ENCODE data around the gene TXNDC12. TPM values are rescaled to one million over a fixed set of nuclear protein-coding genes. Genes with fewer than 3 reads are reported as not detected.

Gene TXNDC12
- total RNA-seq, 1 experiment from 2014 or later, result 128 TPM

DNA sequence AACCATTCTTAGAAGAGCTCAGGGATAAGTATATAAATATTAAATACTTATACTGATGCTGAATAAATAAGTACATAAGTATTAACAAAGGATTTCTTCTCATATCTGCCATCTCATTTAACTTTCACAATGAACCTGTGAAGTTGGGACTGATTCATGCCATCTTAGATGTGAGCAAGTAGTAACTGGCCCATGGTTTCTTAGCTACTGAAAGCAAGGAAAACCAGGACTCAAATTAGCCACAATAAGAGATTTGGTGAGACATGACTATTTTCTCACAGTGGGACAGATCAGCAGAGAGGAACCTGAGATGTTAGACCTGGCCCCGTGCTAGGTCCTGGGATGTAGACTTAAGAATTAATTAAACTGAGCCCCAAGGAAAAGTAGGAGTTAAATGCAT lies 56.3 kb downstream of the TXNDC12 start:
- no peak for DNase-seq (ENCODE audit: low spot score)

DNA sequence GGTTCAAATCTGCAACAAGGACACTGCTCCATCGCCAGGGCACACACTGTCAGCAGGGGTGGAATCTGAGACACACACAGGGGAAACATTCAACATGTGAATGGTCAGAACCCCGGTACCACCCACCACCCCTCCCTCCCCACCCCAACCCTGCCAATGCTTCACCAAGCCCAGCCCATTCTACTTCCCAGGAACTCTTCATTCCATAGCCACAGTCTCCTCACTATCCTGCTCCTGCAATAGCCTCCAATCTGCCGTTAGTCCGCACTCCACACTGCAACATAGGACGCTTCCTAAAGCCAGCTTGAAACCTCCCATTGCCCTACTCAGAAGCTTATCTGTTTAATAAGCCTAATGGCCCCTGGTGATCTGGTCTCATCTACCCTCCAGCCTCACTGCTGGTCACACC lies 57.0 kb downstream of the TXNDC12 start:
- no peak for DNase-seq (ENCODE audit: low spot score)

- peak; percentile 32 for DNase-seq (ENCODE audit: low spot score)
Measured at GRCh38 chr1:51990478-51990965, 64.5 kb downstream of the TXNDC12 start, which contains the start of gene RAB3B. Gene RAB3B (minus strand): TSS chr1:51990700. CDS start chr1:51977117, 13,583 bp downstream.

- no peak for DNase-seq (ENCODE audit: low spot score)
Measured at GRCh38 chr1:51989582-51990477, 65.2 kb downstream of the TXNDC12 start.

DNA sequence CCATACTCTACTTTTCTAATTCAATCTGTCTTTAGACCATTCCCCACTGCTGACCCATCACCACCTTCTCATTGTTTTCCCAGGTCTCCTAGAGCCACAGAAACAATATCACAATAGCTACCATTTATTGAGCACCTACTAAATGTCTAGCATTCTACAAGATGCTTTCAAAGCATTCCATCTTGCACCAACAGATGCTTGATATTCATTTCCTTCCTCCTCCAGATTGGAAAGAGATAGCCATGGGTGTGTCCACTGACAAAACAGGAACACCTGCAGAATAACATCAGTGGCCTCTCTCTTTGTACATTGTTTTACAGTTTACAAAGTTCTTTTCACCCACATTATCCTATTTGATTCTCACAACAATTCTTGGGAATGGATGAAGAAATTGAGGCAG lies 66.7 kb downstream of the TXNDC12 start:
- no peak for DNase-seq (ENCODE audit: low spot score)

DNA sequence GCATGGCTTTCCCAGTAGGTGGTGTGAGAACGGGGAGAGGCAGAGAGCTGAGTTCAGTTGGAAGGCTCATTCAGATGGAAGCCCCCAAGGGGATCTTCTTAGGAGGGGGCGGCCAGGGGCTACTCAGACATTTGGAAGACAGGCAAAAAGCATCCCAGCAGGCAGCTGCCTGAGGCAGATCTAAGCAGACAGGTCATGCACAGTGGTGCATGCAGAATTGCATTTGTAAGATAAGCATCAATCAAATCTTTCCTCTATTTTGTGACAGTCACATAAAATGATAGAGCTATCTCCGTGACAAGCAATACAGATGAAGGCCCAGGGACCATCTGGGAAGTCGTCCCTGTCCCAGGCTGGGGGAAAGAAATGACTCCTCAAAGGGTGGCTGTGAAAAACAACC lies 68.3 kb downstream of the TXNDC12 start:
- DNase-seq (ENCODE audit: low spot score), result no peak

GRCh38 chr1:51982161-51982560 lies 72.8 kb downstream of the TXNDC12 start:
- DNase-seq (ENCODE audit: low spot score), result no peak

DNA sequence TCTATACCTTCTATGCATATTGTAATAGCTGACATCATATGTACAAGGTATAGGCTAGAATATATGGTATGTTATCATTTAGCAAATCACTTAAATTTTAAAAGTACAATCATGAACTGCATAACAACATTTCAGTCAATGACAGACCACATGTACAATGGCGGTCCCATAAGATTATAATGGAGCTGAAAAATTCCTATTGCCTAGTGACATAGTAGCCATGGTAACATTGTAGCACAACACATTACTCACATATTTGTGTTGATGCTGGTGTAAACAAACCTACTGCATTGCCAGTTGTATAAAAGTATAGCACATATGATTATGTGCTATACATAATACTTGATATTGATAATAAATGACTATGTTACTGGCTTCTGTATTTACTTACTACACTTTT lies 73.4 kb downstream of the TXNDC12 start:
- no peak for DNase-seq (ENCODE audit: low spot score)

DNA sequence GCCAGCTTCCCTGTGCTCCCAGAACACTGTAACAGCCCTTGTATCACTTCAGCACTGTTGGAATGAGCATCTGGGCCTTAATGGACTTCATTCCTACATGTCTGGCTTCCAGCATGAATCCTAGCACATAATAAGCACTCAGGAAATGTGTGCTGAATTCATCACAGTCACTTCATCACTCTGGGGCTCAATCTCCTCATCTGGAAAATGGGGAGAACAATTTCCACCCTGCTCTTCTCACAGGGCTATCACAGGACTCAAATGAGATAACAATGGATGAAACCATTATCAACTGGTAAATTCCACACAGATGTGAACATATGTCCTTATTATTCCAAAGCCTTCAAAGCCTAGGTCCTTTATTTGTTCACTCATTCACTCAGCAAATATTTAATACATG lies 76.9 kb downstream of the TXNDC12 start:
- no peak for DNase-seq (ENCODE audit: low spot score)

- DNase-seq (ENCODE audit: low spot score), result no peak
Measured at GRCh38 chr1:51976846-51977602, 78.0 kb downstream of the TXNDC12 start.

- DNase-seq (ENCODE audit: low spot score), result no peak
Measured at GRCh38 chr1:51973587-51974474, 81.2 kb downstream of the TXNDC12 start.

Other genes starting within 250 kb of the TXNDC12 start
- gene NRDC, start 176.5 kb downstream of the TXNDC12 start, total RNA-seq (2014; rRNA removed; shearing (Covaris generic)), result 77.0 and 78.8 TPM in 2 replicates
- gene RAB3B, start 64.5 kb downstream of the TXNDC12 start, total RNA-seq (2014; rRNA removed; shearing (Covaris generic)), result 0.43 and 0.54 TPM in 2 replicates
- 9.2 and 13.2 TPM in 2 replicates for gene KTI12, start 21.4 kb downstream of the TXNDC12 start, total RNA-seq (2014; rRNA removed; shearing (Covaris generic))
- 108 and 158 TPM in 2 replicates for gene BTF3L4, start 1.1 kb upstream of the TXNDC12 start, total RNA-seq (2014; rRNA removed; shearing (Covaris generic))
- gene ZFYVE9, start 86.9 kb upstream of the TXNDC12 start, total RNA-seq (2014; rRNA removed; shearing (Covaris generic)), result 13.9 and 15.0 TPM in 2 replicates